WTC11 (cell line): ENCODE data around the gene ZFP36L2. TPM values are rescaled to one million over a fixed set of nuclear protein-coding genes. Genes with fewer than 3 reads are reported as not detected.
A peak's percentile ranks its signal among the peaks of the same experiment; 100 is the strongest.

Source experiments
- ATAC-seq: fragments of 200-7000 bp; cut with Tn5 transposase; 2 replicates; pipeline ENCODE4 v1.10.0; 2021; ENCODE audit warnings: mild to moderate bottlenecking, moderate library complexity
- CTCF ChIA-PET: fragments of 300-600 bp; sonication (Branson Sonifier 250); formaldehyde crosslinking; loops from one replicate; lab custom pipeline; 2021; ENCODE audit warnings: antibody characterized with exemption; lab: Charles Lee
- POLR2A ChIA-PET: fragments of 350-600 bp; sonication (Branson Sonifier 250); formaldehyde crosslinking; loops from one replicate; lab custom pipeline; 2021; ENCODE audit warnings: antibody characterized with exemption; lab: Charles Lee
- DNase-seq: peaks from one replicate; pipeline ENCODE4 v3.0.0; 2021; ENCODE audit warnings: low spot score
- H3K27ac Mint-ChIP-seq: 2 replicates; pipeline ENCODE4 v1.8.0; 2021; ENCODE audit warnings: mixed read lengths
- H3K27me3 Mint-ChIP-seq: 2 replicates; pipeline ENCODE4 v1.8.0; 2021; ENCODE audit warnings: low read depth, mild to moderate bottlenecking, moderate library complexity, mixed read lengths
- H3K36me3 Mint-ChIP-seq: 2 replicates; pipeline ENCODE4 v1.8.0; 2021; ENCODE audit warnings: mixed read lengths
- H3K4me1 Mint-ChIP-seq: 2 replicates; pipeline ENCODE4 v1.8.0; 2022; ENCODE audit warnings: mixed read lengths
- H3K4me3 Mint-ChIP-seq: 2 replicates; pipeline ENCODE4 v1.8.0; 2021; ENCODE audit warnings: mild to moderate bottlenecking, moderate library complexity, mixed read lengths
- H3K9me3 Mint-ChIP-seq: 2 replicates; pipeline ENCODE4 v1.8.0; 2021; ENCODE audit warnings: mixed read lengths
- ELF4 ChIP-seq: sonication (generic); formaldehyde crosslinking; IDR thresholded peaks from 2 replicates; pipeline ENCODE4 v1.8.1; 2022; ENCODE audit warnings: low read depth, mild to moderate bottlenecking, moderate library complexity, missing genetic modification reagents
- ESRRA ChIP-seq: sonication (generic); formaldehyde crosslinking; IDR thresholded peaks from 2 replicates; pipeline ENCODE4 v1.8.1; 2022; ENCODE audit warnings: mild to moderate bottlenecking, missing genetic modification reagents, borderline replicate concordance
- FOXP1 ChIP-seq: sonication (generic); formaldehyde crosslinking; IDR thresholded peaks from 2 replicates; pipeline ENCODE4 v1.8.0; 2022; ENCODE audit warnings: missing genetic modification reagents, mild to moderate bottlenecking, moderate library complexity, borderline replicate concordance
- MXD4 ChIP-seq: fragments of 250-450 bp; sonication (Bioruptor Pico); IDR thresholded peaks from 2 replicates; pipeline ENCODE4 v1.8.0; 2021; ENCODE audit warnings: mild to moderate bottlenecking, moderate library complexity, borderline replicate concordance
- NFE2L1 ChIP-seq: sonication (generic); formaldehyde crosslinking; IDR thresholded peaks from 2 replicates; pipeline ENCODE4 v1.8.1; 2023; ENCODE audit warnings: missing genetic modification reagents
- NFYB ChIP-seq: sonication (generic); formaldehyde crosslinking; conservative IDR thresholded peaks from 2 replicates; pipeline ENCODE4 v1.8.0; 2022; ENCODE audit warnings: low read depth, missing genetic modification reagents
- SP1 ChIP-seq: sonication (generic); formaldehyde crosslinking; conservative IDR thresholded peaks from 2 replicates; pipeline ENCODE4 v1.8.1; 2022; ENCODE audit warnings: missing genetic modification reagents
- TP53 ChIP-seq: sonication (generic); formaldehyde crosslinking; IDR thresholded peaks from 2 replicates; pipeline ENCODE4 v1.8.1; 2023; ENCODE audit warnings: mild to moderate bottlenecking, missing genetic modification reagents
- ZBTB21 ChIP-seq: sonication (generic); formaldehyde crosslinking; IDR thresholded peaks from 2 replicates; pipeline ENCODE4 v1.8.1; 2023; ENCODE audit warnings: mild to moderate bottlenecking, missing genetic modification reagents, borderline replicate concordance
- ZNF121 ChIP-seq: sonication (generic); formaldehyde crosslinking; IDR thresholded peaks from 2 replicates; pipeline ENCODE4 v1.8.0; 2023; ENCODE audit warnings: missing genetic modification reagents
- total RNA-seq: library from RNA; stranded (reverse); gene quantifications from 3 replicates; pipeline ENCODE4 v1.2.3, GENCODE V29; 2021
- TF ChIP-seq, protein P1 (sequence below): sonication (generic); formaldehyde crosslinking; IDR thresholded peaks from 2 replicates; pipeline ENCODE4 v1.8.1; 2022; ENCODE audit warnings: mild to moderate bottlenecking, moderate library complexity, missing genetic modification reagents
- TF ChIP-seq, protein P2 (sequence below): sonication (generic); formaldehyde crosslinking; IDR thresholded peaks from 2 replicates; pipeline ENCODE4 v1.8.0; 2022; ENCODE audit warnings: missing genetic modification reagents
- TF ChIP-seq, protein P3 (sequence below): sonication (generic); formaldehyde crosslinking; IDR thresholded peaks from 2 replicates; pipeline ENCODE4 v1.8.1; 2023; ENCODE audit warnings: mild to moderate bottlenecking, missing genetic modification reagents
- TF ChIP-seq, protein P4 (sequence below): sonication (generic); formaldehyde crosslinking; IDR thresholded peaks from 2 replicates; pipeline ENCODE4 v1.8.0; 2023; ENCODE audit warnings: mild to moderate bottlenecking, missing genetic modification reagents

The ZFP36L2 gene
- total RNA-seq, 1 experiment from 2014 or later, result 50.4 TPM

GRCh38 chr2:43194121-43194869, 32.1 kb downstream of the ZFP36L2 start:
- DNase-seq, result no peak
- ChIA-PET POLR2A (no interaction called here), CTCF (interaction anchor here (0.5 to 2.1 kb wide), 3 partner anchors 14 to 59 kb away, joined by 3 to 7 read pairs (median 4); no protein-coding TSS in a partner anchor)
- Mint-ChIP-seq H3K4me1 (peaks cover 32% of the 10 kb centered on the region), H3K27me3 (no peaks in the 10 kb centered on the region), H3K9me3 (no peaks in the 10 kb centered on the region), H3K36me3 (no peaks in the 10 kb centered on the region), H3K4me3 (no peak overlapping the region), H3K27ac (peak overlapping the region; percentile 68; the same call in 1 of the 2 replicates)
- no peak for TF ChIP-seq ELF4 (CRISPR knock-in tag)
- TF ChIP-seq MXD4 (CRISPR knock-in tag), result no peak
- no peak for ATAC-seq

DNA sequence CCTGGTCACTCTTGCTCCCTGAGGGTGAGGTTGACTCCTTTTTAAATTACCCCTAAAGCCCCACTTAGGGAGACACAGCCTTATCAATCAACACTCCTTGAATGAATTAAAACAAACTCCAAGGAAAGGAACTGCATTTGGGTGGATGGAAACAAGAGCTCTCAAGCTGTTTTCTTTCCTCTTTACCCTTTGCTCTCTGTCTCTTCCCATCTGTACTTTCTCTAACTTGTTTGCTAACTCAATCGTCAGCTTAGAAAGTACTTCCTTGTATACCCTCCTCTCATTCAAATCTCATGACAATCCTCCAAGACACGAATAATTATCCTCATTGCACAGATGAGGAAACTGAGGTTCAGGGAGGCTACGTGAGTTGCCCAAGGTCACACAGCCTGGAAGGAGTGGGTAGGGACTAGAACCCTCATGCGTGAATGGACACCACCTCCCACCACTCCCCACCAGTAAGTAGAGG, 32.7 kb downstream of the ZFP36L2 start:
- H3K36me3 Mint-ChIP-seq, result no peaks in the 10 kb centered on the region
- POLR2A ChIA-PET, result no interaction called here

More for the DNA sequence above, 32.7 kb downstream of the ZFP36L2 start:
- H3K4me3 Mint-ChIP-seq, result no peak overlapping the region
- TF ChIP-seq, protein P1, sequence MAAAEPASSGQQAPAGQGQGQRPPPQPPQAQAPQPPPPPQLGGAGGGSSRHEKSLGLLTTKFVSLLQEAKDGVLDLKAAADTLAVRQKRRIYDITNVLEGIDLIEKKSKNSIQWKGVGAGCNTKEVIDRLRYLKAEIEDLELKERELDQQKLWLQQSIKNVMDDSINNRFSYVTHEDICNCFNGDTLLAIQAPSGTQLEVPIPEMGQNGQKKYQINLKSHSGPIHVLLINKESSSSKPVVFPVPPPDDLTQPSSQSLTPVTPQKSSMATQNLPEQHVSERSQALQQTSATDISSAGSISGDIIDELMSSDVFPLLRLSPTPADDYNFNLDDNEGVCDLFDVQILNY, result no peak
- no peak for TF ChIP-seq ZBTB21 (CRISPR knock-in tag)
- TF ChIP-seq, protein P2, sequence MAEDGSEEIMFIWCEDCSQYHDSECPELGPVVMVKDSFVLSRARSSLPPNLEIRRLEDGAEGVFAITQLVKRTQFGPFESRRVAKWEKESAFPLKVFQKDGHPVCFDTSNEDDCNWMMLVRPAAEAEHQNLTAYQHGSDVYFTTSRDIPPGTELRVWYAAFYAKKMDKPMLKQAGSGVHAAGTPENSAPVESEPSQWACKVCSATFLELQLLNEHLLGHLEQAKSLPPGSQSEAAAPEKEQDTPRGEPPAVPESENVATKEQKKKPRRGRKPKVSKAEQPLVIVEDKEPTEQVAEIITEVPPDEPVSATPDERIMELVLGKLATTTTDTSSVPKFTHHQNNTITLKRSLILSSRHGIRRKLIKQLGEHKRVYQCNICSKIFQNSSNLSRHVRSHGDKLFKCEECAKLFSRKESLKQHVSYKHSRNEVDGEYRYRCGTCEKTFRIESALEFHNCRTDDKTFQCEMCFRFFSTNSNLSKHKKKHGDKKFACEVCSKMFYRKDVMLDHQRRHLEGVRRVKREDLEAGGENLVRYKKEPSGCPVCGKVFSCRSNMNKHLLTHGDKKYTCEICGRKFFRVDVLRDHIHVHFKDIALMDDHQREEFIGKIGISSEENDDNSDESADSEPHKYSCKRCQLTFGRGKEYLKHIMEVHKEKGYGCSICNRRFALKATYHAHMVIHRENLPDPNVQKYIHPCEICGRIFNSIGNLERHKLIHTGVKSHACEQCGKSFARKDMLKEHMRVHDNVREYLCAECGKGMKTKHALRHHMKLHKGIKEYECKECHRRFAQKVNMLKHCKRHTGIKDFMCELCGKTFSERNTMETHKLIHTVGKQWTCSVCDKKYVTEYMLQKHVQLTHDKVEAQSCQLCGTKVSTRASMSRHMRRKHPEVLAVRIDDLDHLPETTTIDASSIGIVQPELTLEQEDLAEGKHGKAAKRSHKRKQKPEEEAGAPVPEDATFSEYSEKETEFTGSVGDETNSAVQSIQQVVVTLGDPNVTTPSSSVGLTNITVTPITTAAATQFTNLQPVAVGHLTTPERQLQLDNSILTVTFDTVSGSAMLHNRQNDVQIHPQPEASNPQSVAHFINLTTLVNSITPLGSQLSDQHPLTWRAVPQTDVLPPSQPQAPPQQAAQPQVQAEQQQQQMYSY (CRISPR knock-in tag), result no peak
- no peak for TF ChIP-seq NFE2L1 (CRISPR knock-in tag)
- no peak for TF ChIP-seq ZNF121 (CRISPR knock-in tag)
- TF ChIP-seq, protein P3, sequence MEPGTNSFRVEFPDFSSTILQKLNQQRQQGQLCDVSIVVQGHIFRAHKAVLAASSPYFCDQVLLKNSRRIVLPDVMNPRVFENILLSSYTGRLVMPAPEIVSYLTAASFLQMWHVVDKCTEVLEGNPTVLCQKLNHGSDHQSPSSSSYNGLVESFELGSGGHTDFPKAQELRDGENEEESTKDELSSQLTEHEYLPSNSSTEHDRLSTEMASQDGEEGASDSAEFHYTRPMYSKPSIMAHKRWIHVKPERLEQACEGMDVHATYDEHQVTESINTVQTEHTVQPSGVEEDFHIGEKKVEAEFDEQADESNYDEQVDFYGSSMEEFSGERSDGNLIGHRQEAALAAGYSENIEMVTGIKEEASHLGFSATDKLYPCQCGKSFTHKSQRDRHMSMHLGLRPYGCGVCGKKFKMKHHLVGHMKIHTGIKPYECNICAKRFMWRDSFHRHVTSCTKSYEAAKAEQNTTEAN (CRISPR knock-in tag), result no peak
- TF ChIP-seq, protein P4, sequence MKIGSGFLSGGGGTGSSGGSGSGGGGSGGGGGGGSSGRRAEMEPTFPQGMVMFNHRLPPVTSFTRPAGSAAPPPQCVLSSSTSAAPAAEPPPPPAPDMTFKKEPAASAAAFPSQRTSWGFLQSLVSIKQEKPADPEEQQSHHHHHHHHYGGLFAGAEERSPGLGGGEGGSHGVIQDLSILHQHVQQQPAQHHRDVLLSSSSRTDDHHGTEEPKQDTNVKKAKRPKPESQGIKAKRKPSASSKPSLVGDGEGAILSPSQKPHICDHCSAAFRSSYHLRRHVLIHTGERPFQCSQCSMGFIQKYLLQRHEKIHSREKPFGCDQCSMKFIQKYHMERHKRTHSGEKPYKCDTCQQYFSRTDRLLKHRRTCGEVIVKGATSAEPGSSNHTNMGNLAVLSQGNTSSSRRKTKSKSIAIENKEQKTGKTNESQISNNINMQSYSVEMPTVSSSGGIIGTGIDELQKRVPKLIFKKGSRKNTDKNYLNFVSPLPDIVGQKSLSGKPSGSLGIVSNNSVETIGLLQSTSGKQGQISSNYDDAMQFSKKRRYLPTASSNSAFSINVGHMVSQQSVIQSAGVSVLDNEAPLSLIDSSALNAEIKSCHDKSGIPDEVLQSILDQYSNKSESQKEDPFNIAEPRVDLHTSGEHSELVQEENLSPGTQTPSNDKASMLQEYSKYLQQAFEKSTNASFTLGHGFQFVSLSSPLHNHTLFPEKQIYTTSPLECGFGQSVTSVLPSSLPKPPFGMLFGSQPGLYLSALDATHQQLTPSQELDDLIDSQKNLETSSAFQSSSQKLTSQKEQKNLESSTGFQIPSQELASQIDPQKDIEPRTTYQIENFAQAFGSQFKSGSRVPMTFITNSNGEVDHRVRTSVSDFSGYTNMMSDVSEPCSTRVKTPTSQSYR, result no peak
- TF ChIP-seq ELF4 (CRISPR knock-in tag), result no peak
- no peak for TF ChIP-seq TP53 (CRISPR knock-in tag)
- TF ChIP-seq ESRRA (CRISPR knock-in tag), result no peak
- TF ChIP-seq NFYB (CRISPR knock-in tag), result no peak
- TF ChIP-seq SP1, result no peak
- no peak for TF ChIP-seq FOXP1 (CRISPR knock-in tag)
- H3K27ac Mint-ChIP-seq, result no peak overlapping the region
- ATAC-seq, result no peak
- no peak for DNase-seq
- H3K27me3 Mint-ChIP-seq, result no peaks in the 10 kb centered on the region
- H3K9me3 Mint-ChIP-seq, result no peaks in the 10 kb centered on the region
- peaks cover 38% of the 10 kb centered on the region for H3K4me1 Mint-ChIP-seq
- CTCF ChIA-PET, result interaction anchor here (0.6 to 3.6 kb wide), 4 partner anchors 14 to 34 kb away, joined by 3 to 16 read pairs (median 6); no protein-coding TSS in a partner anchor
